Mesenteric fat pad (tissue), 1 donor: Measurements from ENCODE around the gene RELA. TPM values are rescaled to one million over a fixed set of nuclear protein-coding genes. Genes with fewer than 3 reads are reported as not detected.
"Not testable (repeated sequence)": the region's sequence is repeated elsewhere in the genome, so short reads cannot be mapped to it uniquely, and the experiment has no call there.

Experiments used
- DNase-seq: peaks from one replicate; pipeline ENCODE4 v3.0.0-alpha.2; 2020; ENCODE audit warnings: low spot score
- long read RNA-seq: library from polyadenylated mRNA; unstranded; transcript quantifications from one replicate; pipeline ENCODE4 v2.0.0, GENCODE V29; 2020
- total RNA-seq: library from RNA; stranded (reverse); fragmentation: NEBNext Ultra II Directional; extraction: Animal tissue kit (Norgen Biotek cat#: 25700); gene quantifications from one replicate; pipeline ENCODE4 v1.2.1, GENCODE V29; 2021
- donor health status: DM: yes; HTN: yes; CAD: no.

Gene RELA
- 80.0 TPM for total RNA-seq
- long read RNA-seq, transcript RELA-202 (11 exons, 2,700 nt) = major isoform, 17 of 53 reads
- long read RNA-seq, partial matches to known transcripts = 30 of 53 reads
- long read RNA-seq, other reads (novel, unspliced or antisense) = 6 of 53 reads

DNA sequence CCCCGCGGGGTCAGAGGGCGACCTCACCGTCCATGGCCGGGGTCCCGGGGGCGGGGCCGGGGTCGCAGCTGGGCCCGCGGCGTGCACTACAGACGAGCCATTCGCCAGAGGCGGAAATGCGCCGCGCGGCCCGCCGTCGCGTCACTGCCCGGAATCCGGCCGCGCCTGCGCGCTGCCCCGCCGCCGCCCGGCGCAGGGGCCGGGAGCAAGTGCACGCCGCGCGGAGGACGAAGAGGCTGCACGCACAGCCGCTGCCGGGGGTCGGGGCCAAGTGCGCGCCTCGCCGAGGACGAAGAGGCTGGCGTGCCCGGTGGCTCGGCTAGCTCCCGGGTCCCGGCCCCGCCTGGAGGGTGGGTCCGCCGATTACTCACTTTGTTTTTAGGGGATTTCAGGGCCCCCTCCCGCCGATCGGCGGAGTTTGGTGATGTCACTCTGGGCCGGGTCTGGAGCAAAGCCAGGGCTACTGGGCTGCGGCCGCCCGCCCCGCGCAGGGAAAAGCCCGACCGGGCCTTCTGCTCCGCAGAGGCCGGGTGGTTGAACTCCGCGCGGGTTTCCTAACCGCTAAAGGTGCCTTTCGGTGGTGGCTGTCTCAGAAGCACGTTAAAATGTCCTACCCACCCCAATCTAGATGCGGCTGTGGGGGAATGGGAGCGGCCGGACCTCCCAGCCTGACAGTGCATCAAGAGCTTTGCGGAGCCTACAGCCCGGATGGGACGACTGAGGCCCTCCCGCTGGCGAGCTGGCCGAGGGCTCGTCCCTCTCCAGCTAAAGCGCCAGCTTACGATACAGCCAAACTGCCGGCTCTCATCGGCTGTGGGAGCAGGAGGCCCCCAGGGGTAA, at the start of gene RELA:
RELA (minus strand) TSS at position 118 of the 840 bp plus-strand sequence; CDS start at position 34, 84 bp downstream.
- DNase-seq = peak; percentile 98

DNA sequence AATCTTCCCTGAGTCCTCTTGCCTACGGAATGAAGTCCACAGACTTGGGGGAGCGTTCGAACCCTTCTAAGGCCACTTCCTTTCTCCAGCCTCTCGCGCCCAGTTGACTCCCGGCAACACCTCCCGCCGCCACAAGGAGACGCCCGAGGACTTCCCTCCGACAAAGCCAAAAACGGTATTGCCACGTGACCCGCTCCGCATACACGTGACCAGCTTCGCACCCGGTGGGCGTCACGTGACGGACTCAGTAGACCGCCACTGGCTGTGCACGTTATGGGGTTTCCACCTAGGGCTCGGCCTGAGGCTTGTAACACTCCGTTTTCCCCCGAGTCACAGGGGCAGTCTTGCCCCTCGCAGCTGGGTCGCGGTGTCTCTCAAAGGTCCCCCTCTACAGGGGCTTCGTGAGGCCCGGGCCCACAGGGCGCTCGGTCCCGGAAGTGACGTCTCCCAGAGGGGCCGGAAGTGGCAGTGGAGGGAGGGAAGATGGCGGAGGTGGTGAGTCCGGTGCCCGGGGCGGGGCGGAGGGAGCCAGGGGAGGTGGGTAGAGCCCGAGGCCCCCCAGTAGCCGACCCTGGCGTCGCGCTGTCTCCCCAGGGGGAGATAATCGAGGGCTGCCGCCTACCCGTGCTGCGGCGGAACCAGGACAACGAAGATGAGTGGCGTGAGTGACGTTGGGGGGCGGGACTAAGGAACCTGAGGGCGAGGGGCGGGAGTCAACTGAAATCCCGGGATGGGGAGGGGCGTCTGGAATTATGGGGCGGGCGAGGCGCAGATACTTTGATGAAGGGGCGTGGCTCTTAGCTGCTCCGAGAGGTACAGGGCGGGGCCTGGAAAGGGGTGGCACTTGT, 49.3 kb upstream of the RELA start, which contains the start of gene KAT5:
KAT5 (plus strand) TSS at position 468 of the 848 bp plus-strand sequence; CDS start at position 484, 16 bp downstream.
- DNase-seq = peak; percentile 99

DNA sequence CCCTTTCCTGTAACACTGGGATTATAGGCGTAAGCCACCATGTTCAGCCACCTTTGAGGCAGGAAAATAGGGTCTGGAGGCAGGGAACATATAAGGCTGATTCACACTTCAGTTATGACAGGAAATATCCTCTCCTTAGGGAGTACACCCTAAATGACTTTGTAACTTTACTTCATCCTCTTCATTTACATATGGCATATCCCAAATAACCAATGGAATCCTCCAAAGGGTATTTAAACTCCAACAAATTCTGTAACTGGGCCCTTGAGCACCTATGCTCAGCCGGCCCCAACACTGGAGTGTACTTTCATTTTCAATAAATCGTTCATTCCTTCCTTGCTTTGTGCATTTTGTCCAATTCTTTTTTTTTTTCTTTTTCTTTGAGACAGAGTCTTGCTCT, 47.7 kb upstream of the RELA start:
- no peak for DNase-seq

DNA sequence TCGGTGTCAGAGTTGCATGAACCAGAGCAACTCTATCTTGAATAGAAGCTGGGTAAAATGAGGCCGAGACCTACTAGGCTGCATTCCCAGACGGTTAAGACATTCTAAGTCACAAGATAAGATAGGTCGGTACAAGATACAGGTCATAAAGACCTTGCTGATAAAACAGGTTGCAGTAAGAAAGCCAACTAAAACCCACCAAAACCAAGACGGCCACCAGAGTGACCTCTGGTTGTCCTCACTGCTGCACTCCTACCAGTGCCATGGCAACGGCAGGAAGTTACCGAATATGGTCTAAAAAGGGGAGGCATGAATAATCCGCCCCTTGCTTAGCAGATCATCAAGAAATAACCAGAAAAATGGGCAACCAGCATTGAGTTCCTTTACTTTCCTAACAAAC, 46.9 kb upstream of the RELA start:
- no peak for DNase-seq

DNA sequence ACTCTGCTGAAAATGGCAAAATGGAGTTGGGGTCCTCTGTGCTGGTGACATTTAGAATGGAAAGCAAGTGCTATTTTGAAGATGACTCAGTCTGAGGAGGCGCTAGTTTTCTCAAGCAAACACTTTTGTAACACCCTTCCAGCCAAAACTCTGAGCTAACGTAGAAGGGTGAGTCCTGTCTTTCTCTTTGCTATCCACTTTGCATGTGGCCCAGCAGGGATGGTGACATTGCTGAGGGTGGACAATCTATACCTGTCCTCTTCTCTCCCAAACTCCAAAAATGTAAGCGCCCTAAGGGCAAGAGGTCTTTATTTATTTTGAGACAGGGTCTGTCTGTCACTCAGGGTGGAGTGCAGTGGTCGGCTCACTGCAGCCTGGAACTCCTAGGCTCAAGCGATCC, 45.7 kb upstream of the RELA start:
- peak; percentile 30 for DNase-seq

DNA sequence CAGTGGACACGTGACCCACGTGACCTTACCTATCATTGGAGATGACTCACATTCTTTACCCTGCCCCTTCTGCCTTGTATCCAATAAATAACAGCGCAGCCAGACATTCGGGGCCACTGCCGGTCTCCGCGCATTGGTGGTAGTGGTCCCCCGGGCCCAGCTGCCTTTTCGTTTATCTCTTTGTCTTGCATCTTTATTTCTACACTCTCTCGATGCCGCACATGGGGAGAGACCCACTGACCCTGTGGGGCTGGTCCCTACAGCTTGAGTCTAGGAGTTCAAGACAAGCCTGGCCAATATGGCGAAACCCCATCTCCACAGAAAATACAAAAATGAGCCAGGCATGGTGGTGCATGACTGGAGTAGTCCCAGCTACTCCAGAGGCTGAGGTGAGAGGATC, 44.3 kb upstream of the RELA start:
- not testable (repeated sequence) for DNase-seq

DNA sequence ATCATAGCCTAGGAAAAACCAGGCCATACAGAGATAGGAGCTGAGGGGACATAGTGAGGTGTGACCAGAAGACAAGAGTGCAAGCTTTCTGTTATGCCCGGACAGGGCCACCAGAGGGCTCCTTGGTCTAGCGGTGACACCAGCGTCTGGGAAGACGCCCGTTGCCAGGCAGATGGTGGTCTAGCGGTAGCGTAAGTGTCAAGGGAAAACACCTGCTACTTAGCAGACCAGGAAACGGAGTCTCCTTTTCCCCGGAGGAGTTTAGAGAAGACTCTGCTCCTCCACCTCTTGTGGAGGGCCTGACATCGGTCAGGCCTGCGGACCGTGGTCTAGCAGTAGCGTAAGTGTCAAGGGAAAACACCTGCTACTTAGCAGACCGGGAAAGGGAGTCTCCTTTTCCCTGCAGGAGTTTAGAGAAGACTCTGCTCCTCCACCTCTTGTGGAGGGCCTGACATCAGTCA, 43.6 kb upstream of the RELA start:
- DNase-seq = not testable (repeated sequence)

DNA sequence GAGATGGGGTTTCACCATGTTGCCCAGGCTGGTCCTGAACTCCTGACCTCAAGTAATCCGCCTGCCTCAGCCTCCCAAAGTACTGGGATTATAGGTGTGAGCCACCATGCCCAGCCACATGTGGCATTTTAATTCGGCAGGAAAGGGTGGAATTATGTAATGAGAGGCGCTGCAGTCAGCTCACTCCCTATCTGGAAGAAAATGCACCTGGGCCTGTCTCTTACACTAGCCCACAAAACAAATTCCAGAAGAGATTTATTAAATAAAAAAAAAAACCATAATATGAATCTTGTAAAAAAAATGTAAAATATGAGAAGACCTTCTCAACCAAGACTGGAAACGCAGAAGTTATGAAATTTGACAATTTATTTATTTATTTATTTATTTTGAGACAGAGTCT, 41.1 kb upstream of the RELA start:
- DNase-seq = no peak

DNA sequence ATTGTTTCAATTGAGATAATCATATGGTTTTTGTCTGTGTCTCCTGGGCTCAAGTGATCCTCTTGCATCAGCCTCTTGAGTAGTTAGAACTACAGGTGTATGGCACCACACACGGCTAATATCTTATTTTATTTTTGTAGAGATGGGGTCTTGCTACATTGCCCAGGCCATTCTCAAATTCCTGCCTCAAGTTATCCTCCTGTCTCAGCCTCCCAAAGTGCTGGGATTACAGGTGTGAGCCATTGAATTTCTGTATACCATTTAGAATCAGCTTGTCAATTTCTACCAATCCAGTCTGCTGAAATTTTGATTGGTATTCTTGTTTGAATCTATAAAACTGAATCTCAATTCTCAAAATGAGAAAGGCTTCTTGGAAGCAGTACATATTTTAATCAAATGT, 39.0 kb upstream of the RELA start:
- no peak for DNase-seq

DNA sequence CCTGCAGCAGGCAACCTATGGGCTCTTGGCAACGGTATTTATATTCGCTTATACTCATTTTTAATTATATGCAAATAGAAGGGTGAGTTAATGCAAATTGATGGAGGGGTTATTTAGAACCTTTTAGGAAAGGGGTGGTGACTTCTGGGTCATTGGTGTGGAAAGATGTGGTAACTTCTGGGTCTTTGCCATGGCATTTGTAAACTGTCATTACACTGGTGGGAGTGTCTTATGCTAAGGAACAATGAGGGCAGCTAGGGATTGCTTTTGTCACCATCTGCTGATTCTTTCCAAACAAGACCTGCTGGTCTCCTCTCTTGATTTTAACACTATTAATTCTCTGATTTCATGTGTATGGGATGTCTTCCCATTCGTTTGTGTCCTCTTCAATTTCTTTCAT, 37.7 kb upstream of the RELA start:
- no peak for DNase-seq

DNA sequence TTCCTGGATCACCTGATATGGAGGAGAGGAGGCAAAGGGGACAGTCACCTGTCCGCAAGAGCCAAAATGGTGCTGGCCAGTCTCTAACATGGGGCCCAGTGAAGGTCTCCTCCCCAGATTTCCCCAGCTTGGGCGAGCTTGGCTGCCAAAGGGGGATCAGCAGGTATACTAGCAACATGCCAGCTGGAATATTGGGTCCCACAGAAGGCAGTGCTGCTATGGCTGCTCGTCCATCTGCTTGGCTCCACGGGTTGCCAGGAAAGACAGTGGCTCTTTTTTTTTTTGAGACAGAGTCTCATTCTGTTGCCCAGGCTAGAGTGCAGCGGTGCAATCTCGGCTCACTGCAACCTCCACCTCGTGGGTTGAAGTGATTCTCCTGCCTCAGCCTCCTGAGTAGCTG, 36.6 kb upstream of the RELA start:
- DNase-seq = no peak

DNA sequence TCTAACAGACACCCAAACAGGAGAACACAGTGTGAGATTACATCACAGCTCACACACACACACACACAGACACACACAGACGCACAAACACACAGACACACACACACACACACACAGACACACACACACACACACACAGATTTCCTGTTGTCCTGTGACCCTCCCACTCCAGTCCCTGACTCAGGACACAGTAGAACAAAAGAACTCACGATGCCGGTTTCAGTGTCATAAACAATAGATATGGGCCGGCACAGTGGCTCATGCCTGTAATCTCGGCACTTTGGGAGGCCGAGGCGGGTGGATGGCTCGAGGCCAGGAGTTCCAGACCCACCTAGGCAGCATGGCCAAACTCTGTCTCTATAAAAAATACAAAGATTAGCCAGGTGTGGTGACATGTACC, 35.5 kb upstream of the RELA start:
- DNase-seq = no peak

DNA sequence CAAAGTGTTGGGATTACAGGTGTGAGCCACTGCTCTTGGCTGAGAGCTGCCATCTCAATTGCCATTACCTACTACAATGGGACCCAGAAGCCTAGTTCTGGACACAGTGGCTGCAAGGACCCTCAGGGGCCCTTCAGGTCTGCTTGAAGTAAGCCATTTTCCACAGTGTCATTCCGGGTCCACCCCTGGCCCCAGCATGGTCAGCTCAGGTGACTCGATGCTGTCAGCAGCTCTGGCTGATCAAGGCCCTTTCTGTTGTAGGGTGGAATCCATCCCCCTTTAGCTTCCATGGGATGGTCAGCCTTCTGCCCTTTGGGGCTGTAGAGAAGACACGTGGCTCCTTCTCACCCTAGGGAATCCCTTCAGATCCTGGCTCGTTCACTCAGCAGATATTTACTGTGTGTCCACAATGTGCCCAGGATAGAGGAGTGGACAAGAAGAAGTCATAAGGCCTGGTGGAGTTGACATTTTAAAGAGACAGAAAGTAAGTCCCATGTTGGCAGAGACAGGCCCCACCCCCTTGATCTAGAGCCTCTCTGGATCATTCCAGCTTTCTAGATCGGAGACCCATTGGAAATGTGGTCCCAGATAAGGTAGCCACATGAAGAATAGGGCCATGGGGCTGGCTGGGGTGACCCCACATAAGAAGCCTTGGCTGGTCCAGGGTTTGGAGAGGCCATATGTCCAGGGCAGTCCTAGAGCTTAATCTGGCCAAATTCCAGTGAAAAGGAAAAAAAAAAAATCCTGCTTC, 34.3 kb upstream of the RELA start:
- no peak for DNase-seq

DNA sequence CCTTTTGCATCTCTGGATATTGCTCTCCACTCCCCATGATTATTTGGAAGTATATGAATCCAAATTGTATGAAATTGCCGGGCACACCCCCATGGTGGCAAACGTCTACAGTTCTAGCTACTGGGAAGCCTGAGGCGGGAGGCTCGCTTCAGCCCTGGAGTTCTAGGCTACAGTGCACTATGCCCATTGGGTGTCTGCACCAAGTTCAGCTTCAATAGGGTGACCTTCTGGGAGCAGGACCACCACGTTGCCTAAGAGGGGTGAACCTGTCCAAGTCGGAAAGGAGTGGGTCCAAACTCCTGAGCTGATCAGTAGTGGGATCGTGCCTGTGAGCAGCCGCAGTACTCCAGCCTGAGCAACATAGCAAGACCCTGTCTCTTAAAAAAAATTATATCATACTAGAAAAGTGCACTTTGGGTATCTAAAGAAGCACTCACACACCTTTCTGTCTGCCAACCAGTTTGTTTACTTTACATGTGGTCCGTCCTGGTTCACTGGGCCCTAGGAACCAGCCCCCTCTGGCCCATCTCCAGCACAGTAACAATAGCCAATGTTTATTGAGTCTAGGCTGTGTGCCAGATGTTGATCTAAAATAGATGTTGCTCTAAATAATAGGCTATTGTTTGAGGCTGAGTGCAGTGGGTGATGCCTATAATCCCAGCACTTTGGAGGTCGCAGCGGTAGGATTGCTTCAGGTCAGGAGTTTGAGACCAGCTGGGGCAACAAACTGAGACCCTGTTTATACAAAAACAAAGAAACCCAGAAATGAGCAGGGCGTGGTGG, 32.9 kb upstream of the RELA start:
- no peak for DNase-seq

DNA sequence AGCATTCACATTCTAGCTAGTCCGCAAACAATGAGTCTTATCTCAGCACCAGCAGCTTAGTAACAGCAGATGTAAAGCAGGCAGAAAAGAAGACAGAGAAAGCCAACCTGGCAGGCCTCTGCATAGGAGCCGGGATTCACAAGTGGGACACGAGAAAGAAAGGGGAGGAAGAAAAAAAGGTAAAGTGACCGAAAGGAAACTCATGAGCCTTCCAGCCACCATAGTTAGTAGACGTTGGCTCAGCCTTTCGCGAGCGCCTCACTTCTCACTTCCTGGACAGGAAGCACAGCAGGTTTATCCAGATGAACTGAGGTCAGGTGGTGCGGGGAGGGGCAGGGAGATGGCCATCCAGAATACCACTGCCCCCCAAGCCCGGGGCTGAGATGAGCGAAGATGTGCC, 29.7 kb upstream of the RELA start:
- DNase-seq = no peak

DNA sequence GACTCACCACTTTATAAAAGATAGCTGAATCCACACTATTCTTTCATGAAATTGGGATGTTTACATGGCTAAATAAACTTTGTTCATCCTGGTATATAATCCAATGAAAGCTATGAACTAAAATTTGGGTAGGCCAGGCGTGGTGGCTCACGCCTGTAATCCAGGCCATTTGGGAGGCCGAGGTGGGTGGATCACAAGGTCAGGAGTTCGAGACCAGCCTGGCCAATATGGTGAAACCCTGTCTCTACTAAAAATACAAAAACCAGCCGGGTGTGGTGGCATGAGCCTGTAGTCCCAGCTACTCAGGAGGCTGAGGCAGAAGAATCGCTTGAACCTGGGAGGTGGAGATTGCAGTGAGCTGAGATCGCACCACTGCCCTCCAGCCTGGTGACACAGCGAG, 29.1 kb upstream of the RELA start:
- not testable (repeated sequence) for DNase-seq

DNA sequence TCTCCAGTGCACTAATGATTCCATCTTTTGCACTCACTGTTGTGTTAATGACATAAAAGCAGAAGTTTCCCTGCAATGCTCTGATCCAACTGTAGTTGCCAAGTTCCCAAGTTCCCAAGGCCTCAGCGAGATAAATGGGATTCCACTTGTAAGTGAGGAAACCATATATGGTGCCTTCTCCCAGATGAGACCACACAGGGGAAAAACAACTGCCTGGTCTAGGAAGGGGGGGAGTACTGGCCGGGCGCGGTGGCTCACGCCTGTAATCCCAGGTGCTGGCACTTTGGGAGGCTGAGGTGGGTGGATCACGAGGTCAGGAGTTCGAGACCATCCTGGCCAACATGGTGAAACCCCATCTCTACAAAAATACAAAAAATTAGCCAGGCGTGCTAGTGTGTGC, 23.3 kb upstream of the RELA start:
- DNase-seq = no peak

DNA sequence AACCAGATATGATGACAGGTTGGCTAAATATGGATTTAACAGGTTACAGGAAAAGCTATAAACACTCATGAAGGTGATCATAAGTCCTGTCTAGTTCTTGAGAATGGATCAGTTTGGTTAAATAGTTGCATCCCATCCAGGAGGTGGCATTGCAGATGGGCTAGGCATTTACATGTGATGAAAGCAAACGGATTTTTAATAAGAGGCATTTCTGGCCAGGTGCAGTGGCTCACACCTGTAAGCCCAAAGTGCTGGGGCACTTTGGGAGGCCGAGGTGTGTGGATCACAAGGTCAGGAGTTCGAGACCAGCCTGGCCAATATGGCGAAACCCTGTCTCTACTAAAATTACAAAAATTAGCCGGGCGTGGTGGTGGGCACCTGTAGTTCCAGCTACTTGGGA, 20.8 kb upstream of the RELA start:
- not testable (repeated sequence) for DNase-seq

DNA sequence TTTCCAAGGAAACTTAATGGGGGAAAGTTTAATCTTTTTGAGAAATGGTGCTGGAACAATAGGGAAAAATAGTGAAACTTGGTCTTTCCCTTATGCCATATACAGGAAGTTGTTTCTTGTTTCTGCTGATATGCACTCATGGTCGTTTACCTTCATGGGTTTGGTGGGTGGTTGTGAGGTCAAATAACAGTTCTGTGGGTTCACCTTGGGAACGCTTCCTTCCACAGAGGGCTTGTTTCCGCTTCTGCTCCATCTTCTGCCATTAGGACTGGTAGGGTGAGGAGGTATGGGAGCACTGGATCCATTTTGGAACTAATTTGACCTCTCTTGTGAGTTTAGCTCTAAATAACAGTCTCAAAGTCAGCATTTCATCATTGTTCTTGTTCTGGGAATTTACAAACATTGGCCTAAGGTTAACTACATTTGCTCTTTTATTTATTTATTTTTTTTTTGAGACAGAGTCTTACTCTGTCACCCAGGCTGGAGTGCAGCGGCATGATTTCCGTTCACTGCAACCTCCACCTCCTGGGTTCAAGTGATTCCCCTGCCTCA, 17.6 kb upstream of the RELA start:
- DNase-seq = no peak

DNA sequence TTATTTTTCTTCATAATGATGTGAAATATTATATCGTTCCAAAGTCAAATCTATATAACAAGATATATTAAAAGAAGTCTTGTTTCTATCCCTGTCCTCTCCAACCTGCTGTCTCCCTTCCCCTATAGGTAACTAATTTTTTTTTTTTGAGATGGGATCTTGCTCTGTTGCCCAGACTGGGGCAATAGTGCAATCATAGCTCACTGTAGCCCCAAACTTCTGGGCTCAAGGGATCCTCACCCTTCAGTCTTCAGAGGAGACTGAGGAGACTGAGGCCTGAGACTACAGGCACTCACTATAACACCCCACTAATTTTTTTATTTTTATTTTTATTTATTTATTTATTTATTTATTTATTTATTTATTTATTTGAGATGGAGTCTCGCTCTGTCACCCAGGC, 10.3 kb upstream of the RELA start:
- DNase-seq = no peak
